HG03196 (cell line): Measurements from ENCODE around the gene TM9SF1.

ENCODE experiments used
- ATAC-seq: cut with Tn5 transposase; IDR thresholded peaks from one replicate; pipeline ENCODE4 v1.9.1; 2021; ENCODE audit not compliant: unreplicated experiment

Gene TM9SF1, protein sequence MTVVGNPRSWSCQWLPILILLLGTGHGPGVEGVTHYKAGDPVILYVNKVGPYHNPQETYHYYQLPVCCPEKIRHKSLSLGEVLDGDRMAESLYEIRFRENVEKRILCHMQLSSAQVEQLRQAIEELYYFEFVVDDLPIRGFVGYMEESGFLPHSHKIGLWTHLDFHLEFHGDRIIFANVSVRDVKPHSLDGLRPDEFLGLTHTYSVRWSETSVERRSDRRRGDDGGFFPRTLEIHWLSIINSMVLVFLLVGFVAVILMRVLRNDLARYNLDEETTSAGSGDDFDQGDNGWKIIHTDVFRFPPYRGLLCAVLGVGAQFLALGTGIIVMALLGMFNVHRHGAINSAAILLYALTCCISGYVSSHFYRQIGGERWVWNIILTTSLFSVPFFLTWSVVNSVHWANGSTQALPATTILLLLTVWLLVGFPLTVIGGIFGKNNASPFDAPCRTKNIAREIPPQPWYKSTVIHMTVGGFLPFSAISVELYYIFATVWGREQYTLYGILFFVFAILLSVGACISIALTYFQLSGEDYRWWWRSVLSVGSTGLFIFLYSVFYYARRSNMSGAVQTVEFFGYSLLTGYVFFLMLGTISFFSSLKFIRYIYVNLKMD

GRCh38 chr14:24195186-24196070 lies at the start of gene TM9SF1:
TSS of gene TM9SF1 (minus strand) at chr14:24195441. CDS start at chr14:24195019, 422 bp downstream.
- ATAC-seq = peak; percentile 83

GRCh38 chr14:24243336-24243836 lies 48.1 kb upstream of the TM9SF1 start:
- ATAC-seq = no peak

DNA sequence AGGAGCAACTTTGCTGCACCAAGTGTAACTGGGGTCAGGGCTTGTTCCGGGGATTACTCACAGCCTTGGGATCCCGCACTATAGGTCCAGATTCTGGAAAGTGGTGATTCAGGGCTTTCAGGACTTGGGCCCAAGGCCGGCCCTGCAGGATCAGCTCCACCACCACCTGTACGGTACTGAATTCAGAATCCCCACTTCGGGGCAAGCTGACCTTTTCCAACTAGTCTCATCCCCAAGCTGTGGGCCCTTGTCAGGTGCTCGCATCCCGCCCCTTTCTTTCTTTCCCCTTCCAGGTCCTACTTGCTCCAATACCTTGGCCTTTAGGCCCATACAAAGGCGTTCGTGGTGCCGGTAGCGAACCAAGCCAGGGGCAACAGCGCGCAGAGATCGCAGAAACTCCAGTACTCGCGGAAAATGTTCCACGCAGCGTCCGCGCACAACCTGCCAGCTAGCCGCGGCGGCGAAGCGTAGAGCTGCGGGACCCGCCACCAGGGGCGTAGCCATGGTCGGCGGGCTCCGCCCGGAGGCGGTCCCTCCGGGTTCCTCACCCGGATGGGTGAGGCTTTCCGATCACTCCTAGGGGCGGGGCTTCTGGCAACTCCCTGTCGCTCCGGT lies 46.7 kb upstream of the TM9SF1 start:
- peak; percentile 79 for ATAC-seq

GRCh38 chr14:24240110-24240918 lies 45.1 kb upstream of the TM9SF1 start:
- ATAC-seq = no peak

DNA sequence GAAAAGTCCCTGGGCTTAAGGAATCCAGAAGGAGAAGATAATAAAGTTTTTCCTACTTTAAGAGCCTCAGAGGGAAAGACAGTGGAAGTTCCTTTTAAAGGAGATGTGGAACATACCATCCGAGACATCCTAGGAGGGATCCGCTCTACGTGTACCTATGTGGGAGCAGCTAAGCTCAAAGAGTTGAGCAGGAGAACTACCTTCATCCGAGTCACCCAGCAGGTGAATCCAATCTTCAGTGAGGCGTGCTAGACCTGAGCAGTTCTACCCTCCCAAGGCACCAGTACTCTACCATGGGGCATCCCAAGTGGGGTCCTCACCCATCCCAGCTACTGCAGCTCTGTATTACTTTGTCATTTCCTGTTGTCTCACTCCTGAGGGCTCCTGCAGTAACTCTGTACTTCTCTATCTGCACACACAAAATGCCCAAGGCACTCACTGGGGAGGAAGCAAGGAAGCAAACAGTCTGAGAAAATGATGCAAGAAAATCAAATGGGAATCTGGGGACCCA lies 43.3 kb upstream of the TM9SF1 start:
- no peak for ATAC-seq

DNA sequence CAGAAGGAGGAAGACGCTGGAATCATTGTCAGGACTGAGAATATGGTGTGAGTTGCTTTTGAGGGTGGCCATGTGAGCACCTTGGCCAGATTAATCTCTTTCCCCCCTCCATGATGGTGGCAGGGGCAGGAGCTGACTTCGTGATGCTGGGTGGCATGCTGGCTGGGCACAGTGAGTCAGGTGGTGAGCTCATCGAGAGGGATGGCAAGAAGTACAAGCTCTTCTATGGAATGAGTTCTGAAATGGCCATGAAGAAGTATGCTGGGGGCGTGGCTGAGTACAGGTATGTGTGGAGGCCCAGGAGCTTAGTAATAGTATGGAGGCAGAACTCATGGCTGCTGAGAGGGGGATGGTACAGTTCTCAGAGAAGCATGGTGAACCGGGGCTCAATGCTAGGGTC lies 42.9 kb upstream of the TM9SF1 start:
- no peak for ATAC-seq

DNA sequence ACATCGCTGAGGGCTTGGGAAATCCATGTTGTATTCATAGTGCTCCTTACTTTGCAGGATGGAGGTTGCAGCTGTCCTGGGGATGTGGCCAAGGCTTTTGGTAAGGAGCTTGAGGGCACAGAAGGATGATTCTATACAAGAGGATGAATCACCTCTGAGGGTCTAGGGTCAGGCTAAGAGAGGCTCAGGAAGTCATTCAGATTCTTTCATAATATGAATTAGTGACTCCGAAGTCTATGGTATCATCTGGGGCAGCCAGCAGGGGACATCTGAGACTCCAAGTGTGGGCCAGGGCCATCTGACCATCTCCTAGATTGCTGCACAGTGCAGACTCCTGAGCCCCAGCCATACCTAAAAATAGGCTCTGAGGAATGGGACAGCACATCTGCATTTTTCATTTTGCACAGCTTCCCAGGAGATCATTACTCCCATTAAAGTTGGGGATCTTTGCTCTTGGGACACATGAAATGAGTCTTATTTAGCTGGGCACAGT lies 42.3 kb upstream of the TM9SF1 start:
- no peak for ATAC-seq

DNA sequence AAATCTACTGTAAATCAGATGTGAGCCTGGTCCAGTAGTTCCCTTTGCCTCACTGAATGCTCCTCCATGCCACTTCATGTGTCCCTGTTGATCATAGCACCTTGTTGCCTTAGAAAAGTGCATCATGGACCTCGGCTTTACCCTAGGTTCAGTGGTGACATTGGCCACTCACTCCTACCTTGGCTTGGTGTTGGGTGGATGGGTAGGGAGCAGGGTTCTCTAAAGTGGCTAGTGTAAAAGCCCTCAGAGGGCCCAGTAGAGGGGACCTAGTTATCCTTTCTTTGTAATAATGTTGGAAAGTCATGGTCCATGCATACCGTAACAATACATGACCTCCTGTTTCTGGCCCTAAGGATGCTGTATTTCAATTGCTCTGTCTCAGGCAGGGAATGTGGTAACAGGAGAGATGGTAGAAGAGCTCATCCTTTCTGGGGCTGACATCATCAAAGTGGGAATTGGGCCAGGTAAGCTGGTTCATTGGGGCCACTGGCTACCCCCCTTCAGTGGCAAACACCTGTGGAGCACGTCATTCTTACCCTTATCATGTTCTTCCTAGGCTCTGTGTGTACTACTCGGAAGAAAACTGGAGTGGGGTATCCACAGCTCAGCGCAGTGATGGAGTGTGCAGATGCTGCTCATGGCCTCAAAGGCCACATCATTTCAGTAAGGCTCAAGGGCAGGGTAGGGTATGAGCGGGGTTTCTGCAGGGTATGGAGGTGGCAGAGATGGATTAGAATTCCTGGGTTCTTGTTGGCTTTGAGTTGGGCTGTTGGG lies 41.6 kb upstream of the TM9SF1 start:
- ATAC-seq = no peak

- ATAC-seq = no peak
Observed at GRCh38 chr14:24235804-24236688, 40.8 kb upstream of the TM9SF1 start.

GRCh38 chr14:24234095-24235005 lies 39.1 kb upstream of the TM9SF1 start:
- no peak for ATAC-seq

DNA sequence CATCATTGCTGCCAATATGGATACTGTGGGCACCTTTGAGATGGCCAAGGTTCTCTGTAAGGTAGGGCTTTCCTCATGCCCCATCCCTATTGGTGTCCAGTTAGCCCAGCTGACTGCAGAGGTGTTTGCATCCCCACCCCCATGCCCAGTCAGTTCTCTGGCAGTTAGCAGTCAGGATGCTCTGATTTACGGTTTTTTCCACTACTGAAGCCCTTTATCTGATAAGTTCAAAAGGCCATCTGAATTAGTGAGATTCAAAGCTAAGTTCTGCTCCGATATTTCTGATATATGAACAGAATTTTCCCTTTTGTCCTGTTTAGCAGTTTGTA lies 38.3 kb upstream of the TM9SF1 start:
- no peak for ATAC-seq

- ATAC-seq = peak; percentile 47
Observed at GRCh38 chr14:24232645-24233537, 37.6 kb upstream of the TM9SF1 start, which contains the start of gene GMPR2. TSS of gene GMPR2 (plus strand) at chr14:24232929. CDS start at chr14:24233254, 325 bp downstream.

- peak; percentile 76 for ATAC-seq
Observed at GRCh38 chr14:24232121-24232644, 36.9 kb upstream of the TM9SF1 start, which contains the start of gene NEDD8. TSS of gene NEDD8 (minus strand) at chr14:24232367. CDS start at chr14:24232267, 100 bp downstream.

DNA sequence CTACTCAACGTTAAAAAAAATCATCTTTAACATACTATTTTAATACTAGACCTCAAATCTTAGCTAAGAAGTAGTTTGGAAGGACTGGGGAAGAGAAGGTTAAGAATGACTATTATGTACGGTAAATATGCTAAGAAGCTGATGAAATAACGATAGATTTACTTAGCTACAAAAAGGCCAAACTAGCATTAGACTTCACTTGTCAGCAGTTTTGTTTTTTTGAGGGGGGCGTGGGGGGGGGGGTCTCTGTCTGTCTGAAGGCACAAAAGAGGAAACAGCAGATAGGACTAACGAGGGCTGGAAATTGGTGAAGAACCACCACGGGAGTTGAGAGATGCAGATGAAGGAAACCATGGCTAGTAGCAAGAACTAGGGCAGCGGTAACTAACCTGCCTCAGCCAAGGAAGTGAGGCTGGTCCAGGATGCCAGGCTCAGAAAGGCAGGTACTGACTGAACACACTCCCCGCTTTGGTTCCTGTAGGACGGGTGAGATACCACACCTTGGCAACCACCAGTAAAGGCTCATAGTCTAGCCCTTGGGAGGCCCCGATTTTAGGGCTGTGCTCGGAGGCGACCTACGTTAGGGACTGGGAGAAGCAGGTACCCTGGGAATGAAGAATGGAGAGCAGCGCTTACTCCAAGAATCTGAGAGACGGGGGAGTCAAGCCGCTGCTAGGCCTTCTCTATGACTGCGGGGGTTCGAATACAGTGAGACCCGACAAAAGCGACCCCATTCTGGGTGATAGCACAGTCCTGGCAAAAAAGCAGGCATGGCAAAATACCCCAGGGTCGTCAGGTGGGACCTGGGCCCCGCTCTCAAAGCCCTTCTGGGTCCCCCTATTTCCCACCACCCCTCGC lies 36.3 kb upstream of the TM9SF1 start:
- no peak for ATAC-seq

DNA sequence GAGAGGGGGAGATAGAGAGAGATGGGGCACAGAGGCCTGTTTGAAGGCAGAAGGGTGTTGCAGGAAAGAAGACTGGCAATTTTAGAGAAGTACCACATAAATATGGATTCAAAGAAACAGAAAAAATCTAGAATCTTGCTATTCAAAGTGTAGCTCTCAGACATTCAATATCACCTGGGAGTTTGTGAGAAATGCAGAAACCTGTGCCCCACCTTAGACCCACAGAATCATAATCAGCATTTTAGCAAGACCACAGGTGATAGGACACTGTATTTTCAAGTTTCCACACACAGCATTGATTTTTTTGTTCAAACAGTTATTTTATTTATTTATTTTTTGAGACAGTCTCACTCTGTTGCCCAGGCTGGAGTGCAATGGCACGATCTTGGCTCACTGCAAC lies 33.7 kb upstream of the TM9SF1 start:
- no peak for ATAC-seq
